ENCODE results near the gene AQP10. TPM values are rescaled to one million over a fixed set of nuclear protein-coding genes. Genes with fewer than 3 reads are reported as not detected.
"Not testable (repeated sequence)": the region's sequence is repeated elsewhere in the genome, so short reads cannot be mapped to it uniquely, and the experiment has no call there.

Gene AQP10
- total RNA-seq, 3 donors from 2014 or later (not counting 1 experiment from before 2014, with no cell fraction given), result 0.82 TPM; not detected in 2

DNA sequence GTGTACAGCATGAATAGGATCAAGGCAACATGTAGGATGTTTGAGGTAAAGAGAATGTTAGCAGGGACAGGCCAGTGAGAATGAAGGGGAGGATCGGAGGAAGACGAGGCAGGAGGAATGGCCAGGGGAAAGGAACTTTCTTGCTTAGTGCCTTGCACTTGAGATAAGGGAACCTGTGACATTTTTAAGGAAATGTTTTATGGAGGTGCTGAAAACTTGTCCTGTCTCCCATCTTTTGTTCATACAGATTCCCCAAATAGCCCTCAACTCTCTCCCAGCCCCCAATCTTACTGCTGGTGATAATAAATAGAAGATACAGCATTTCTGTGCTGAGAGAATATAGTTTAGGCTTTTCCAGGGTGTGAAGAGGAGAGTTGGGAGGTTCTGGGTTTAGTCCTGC, 18.0 kb downstream of the AQP10 start:
- no peak for DNase-seq
- H3K4me3 Mint-ChIP-seq, result peak overlapping the region; percentile 37
- no peak for ATAC-seq
- H3K27ac ChIP-seq (ENCODE audit: low read length), result no peak overlapping the region
- WGBS (ENCODE audit: insufficient coverage), result 100% methylated on average over 2 of the region's 2 CpGs
- no peaks in the 10 kb centered on the region for H3K27me3 Mint-ChIP-seq (ENCODE audit: low read depth in 2 of 2)
- H3K4me3 ChIP-seq (ENCODE audit: low read length), result no peak overlapping the region
- H3K27me3 ChIP-seq (ENCODE audit: control insufficient read depth, insufficient read depth, low read length), result no peaks in the 10 kb centered on the region
- TF ChIP-seq, protein P1, sequence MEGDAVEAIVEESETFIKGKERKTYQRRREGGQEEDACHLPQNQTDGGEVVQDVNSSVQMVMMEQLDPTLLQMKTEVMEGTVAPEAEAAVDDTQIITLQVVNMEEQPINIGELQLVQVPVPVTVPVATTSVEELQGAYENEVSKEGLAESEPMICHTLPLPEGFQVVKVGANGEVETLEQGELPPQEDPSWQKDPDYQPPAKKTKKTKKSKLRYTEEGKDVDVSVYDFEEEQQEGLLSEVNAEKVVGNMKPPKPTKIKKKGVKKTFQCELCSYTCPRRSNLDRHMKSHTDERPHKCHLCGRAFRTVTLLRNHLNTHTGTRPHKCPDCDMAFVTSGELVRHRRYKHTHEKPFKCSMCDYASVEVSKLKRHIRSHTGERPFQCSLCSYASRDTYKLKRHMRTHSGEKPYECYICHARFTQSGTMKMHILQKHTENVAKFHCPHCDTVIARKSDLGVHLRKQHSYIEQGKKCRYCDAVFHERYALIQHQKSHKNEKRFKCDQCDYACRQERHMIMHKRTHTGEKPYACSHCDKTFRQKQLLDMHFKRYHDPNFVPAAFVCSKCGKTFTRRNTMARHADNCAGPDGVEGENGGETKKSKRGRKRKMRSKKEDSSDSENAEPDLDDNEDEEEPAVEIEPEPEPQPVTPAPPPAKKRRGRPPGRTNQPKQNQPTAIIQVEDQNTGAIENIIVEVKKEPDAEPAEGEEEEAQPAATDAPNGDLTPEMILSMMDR (IDR thresholded peaks at IDR 0.05), result no peak
- no peaks in the 10 kb centered on the region for H3K9me3 ChIP-seq (ENCODE audit: control insufficient read depth, insufficient read depth, low read length)
- intact Hi-C loops (cut with micrococcal nuclease), result loop anchor here (5.0 kb wide), 1 partner anchor 142 kb away; no protein-coding TSS in a partner anchor
- peaks cover 92% of the 10 kb centered on the region for H3K4me1 ChIP-seq (ENCODE audit: control insufficient read depth, insufficient read depth, low read length)
- peaks cover 69% of the 10 kb centered on the region in 2 donors for H3K4me1 Mint-ChIP-seq
- H3K36me3 ChIP-seq (ENCODE audit: control insufficient read depth, insufficient read depth, low read length), result peaks cover 34% of the 10 kb centered on the region
- peaks cover 19% of the 10 kb centered on the region for H3K36me3 Mint-ChIP-seq
- H3K9me3 Mint-ChIP-seq, result no peaks in the 10 kb centered on the region
- H3K27ac Mint-ChIP-seq, result peak overlapping the region in 1 of 2 donors; percentile 69

DNA sequence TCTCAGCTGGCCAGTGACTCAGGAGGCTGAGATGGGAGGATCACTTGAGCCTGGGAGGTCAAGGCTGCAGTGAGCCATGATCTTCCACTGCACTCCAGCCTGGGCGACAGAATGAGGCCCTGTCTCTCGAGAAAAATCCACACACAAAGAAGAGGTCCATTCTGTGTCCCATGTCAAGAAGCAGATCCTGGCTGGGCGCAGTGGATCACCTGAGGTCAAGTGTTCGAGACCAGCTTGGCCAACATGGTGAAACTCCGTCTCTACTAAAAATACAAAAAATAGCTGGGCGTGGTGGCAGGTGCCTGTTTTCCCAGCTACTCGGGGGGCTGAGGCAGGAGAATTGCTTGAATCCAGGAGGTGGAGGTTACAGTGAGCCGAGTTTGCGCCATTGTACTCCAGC, 20.5 kb downstream of the AQP10 start:
- DNase-seq; ATAC-seq; intact Hi-C loops (cut with micrococcal nuclease); H3K27me3 ChIP-seq (ENCODE audit: control insufficient read depth, insufficient read depth, low read length); H3K4me3 ChIP-seq (ENCODE audit: low read length); H3K27me3 Mint-ChIP-seq (ENCODE audit: low read depth in 2 of 2); H3K4me3 Mint-ChIP-seq; H3K9me3 Mint-ChIP-seq; H3K9me3 ChIP-seq (ENCODE audit: control insufficient read depth, insufficient read depth, low read length); H3K27ac ChIP-seq (ENCODE audit: low read length): not testable (repeated sequence)
- peaks cover 75 to 76% of the 10 kb centered on the region in 2 donors for H3K4me1 Mint-ChIP-seq
- H3K4me1 ChIP-seq (ENCODE audit: control insufficient read depth, insufficient read depth, low read length), result peaks cover 96% of the 10 kb centered on the region
- H3K36me3 ChIP-seq (ENCODE audit: control insufficient read depth, insufficient read depth, low read length), result peaks cover 52% of the 10 kb centered on the region
- peak overlapping the region; percentile 94 to 97 for H3K27ac Mint-ChIP-seq
- H3K36me3 Mint-ChIP-seq, result peaks cover 19% of the 10 kb centered on the region
- 91% methylated on average over 9 of the region's 9 CpGs for WGBS (ENCODE audit: insufficient coverage)

DNA sequence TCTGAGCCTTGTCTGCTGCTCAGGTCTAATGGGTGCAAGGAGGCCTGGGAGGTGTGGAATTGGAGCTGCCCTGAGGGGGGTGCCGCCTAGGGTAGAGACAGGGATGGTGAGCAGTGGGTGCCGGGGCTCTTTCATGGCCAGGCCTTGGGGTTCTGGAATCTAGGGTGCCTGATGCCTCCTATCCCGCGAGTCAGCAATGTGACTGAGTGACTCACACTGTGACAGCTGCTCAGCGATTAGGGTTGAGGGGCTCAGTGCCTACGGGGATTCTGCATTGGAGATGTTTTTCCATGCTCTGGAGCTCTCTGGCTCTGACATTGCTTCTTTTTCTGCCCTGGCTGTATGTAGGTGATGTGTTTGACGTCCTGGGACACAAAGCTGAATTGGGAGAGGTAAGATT, 21.2 kb downstream of the AQP10 start:
- H3K4me1 Mint-ChIP-seq, result peaks cover 75 to 77% of the 10 kb centered on the region in 2 donors
- intact Hi-C loops (cut with micrococcal nuclease), result loop anchor here (2.0 kb wide), 1 partner anchor 69 kb away; the partner anchor contains the start of gene HAX1
- H3K36me3 Mint-ChIP-seq, result peaks cover 19% of the 10 kb centered on the region
- TF ChIP-seq, protein P1 (IDR thresholded peaks at IDR 0.05), result no peak
- WGBS (ENCODE audit: insufficient coverage), result 79% methylated on average over 7 of the region's 7 CpGs
- peak in 1 of 2 donors; percentile 27 for DNase-seq
- H3K27ac Mint-ChIP-seq, result peak overlapping the region; percentile 94 to 97
- H3K9me3 Mint-ChIP-seq, result no peaks in the 10 kb centered on the region
- Histone ChIP-seq H3K4me1 (ENCODE audit: control insufficient read depth, insufficient read depth, low read length) (peaks cover 91% of the 10 kb centered on the region), H3K27ac (ENCODE audit: low read length) (peak overlapping the region; percentile 83), H3K4me3 (ENCODE audit: low read length) (no peak overlapping the region), H3K36me3 (ENCODE audit: control insufficient read depth, insufficient read depth, low read length) (peaks cover 58% of the 10 kb centered on the region), H3K27me3 (ENCODE audit: control insufficient read depth, insufficient read depth, low read length) (no peaks in the 10 kb centered on the region), H3K9me3 (ENCODE audit: control insufficient read depth, insufficient read depth, low read length) (no peaks in the 10 kb centered on the region)
- H3K4me3 Mint-ChIP-seq, result peak overlapping the region; percentile 90
- peak in 1 of 3 donors; percentile 32 for ATAC-seq
- H3K27me3 Mint-ChIP-seq (ENCODE audit: low read depth in 2 of 2), result no peaks in the 10 kb centered on the region

DNA sequence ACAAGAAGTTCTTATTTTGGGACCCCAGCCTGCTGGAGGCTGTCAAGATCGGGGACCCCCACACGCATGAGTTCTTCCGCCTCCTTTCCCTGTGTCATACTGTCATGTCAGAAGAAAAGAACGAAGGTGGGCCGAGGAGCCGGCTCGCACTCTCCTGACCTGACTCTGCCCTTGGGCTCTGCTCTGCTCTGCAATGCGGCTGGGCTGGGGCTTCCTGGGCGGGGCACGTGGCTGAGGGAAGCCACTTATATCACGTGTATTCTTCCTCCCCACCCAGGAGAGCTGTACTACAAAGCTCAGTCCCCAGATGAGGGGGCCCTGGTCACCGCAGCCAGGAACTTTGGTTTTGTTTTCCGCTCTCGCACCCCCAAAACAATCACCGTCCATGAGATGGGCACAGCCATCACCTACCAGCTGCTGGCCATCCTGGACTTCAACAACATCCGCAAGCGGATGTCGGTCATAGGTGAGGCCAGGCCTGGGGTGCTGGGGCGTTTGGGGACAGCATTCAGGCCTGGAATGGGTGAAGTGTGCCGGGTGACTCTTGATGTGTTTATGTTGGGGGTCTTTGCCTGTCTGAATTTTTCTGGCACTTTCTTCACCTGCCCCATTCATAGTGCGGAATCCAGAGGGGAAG, 22.1 kb downstream of the AQP10 start:
- H3K27ac ChIP-seq (ENCODE audit: low read length), result peak overlapping the region; percentile 83
- peaks cover 83% of the 10 kb centered on the region for H3K4me1 ChIP-seq (ENCODE audit: control insufficient read depth, insufficient read depth, low read length)
- intact Hi-C loops (cut with micrococcal nuclease), result loop anchor here (2.0 kb wide), 1 partner anchor 70 kb away; the partner anchor contains the start of gene HAX1
- ATAC-seq, result peak; percentile 92 to 98 (median 93)
- no peaks in the 10 kb centered on the region for H3K27me3 ChIP-seq (ENCODE audit: control insufficient read depth, insufficient read depth, low read length)
- TF ChIP-seq, protein P1 (IDR thresholded peaks at IDR 0.05), result no peak
- Mint-ChIP-seq H3K27ac (peak overlapping the region; percentile 94 to 97), H3K36me3 (peaks cover 18% of the 10 kb centered on the region), H3K9me3 (no peaks in the 10 kb centered on the region), H3K27me3 (ENCODE audit: low read depth in 2 of 2) (no peaks in the 10 kb centered on the region), H3K4me1 (peaks cover 67 to 74% of the 10 kb centered on the region in 2 donors), H3K4me3 (peak overlapping the region; percentile 90)
- H3K36me3 ChIP-seq (ENCODE audit: control insufficient read depth, insufficient read depth, low read length), result peaks cover 62% of the 10 kb centered on the region
- no peaks in the 10 kb centered on the region for H3K9me3 ChIP-seq (ENCODE audit: control insufficient read depth, insufficient read depth, low read length)
- DNase-seq, result peak; percentile 65 to 84
- 26% methylated on average over 20 of the region's 21 CpGs for WGBS (ENCODE audit: insufficient coverage)
- peak overlapping the region; percentile 27 for H3K4me3 ChIP-seq (ENCODE audit: low read length)
